DMS 273 (cell line): ENCODE data around the gene ADGRF3.
"Not testable (repeated sequence)": the region's sequence is repeated elsewhere in the genome, so short reads cannot be mapped to it uniquely, and the experiment has no call there.

Source experiments
- DNase-seq: peaks from one replicate; lab custom pipeline; 2025; ENCODE audit not compliant: unreplicated experiment; lab: John Stamatoyannopoulos, UW

The ADGRF3 gene

DNA sequence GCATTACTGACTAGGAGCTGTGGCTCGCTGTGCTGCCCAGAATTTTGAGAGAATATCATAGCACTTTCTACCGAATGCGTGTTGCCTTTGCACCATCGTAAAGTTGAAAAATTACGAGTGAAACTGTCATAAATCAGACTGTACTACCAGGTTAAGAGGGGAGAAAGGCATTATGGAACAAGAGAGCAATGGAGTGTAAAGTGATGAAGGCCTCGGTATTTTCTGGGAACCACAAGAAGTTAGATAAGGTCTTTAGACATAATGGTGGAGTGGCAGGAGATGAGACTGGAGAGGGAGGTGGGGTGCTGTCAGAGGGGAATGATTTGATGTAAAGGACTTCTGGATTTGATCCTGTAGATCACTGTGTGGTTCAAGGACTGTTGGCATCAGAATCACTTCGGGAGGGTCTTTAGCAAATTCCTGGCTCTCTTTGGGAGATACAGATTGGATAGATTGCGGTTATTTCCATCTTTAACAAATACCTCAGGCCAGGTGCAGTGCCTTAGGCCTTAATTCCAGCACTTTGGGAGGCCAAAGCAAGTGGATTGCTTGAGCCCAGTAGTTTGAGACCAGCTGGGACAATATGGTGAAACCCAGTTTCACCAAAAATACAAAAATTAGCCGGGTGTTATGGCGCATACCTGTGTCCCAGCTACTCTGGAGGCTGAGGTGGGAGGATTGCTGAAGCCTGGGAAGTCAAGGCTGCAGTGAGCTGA is 4.9 kb upstream of the ADGRF3 start:
- no peak for DNase-seq

DNA sequence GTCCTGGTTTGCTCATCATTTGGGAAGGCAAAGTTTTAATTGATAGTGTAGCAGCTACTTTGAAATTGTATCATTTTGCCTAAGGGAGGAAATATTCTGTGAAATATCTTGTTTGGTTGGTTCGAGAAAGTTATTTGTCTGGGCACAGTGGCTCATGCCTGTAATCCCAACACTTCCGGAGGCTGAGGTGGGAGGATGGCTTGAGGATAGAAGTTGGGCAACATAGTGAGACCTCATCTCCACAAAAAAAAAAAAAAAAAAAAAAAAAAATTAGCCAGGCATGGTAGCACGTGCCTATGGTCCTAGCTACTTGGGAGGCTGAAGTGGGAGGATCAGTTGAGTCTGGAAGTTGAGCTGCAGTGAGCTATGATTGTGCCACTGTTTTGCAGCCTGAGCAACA is 3.1 kb upstream of the ADGRF3 start:
- DNase-seq: no peak

DNA sequence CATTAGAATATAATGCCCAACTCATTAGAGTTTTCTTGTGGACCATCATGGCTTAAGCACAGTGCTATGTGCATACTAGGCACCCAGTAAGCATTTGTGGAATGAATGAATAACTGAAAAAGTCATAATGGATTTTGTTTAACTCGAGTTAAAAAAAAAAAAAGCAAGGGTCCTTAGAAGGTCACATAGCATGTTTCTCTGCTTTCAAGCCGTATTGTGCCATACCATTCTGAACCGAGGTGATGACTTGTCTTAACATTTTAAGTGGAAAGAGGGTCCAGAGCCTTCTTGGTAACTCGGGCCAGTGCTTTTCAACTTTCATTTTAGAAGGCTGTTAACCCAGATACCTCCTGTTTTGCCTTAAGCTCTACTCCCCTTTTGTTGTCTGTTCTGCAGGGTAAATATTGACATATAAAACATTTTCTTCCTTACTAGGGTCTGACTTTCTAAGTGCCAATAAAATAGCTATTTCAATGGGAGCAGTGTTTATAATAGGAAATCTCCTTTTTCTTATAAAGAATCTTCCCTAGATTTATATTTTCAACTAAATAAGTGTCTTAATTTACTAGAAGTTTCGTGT is 787 bp upstream of the ADGRF3 start:
- DNase-seq: peak; percentile 39

GRCh38 chr2:26345545-26346453 is 790 bp downstream of the ADGRF3 start, which contains the start of gene SELENOI:
SELENOI (plus strand) TSS chr2:26346143; CDS start chr2:26346233, 90 bp downstream.
- peak; percentile 100 for DNase-seq

GRCh38 chr2:26345283-26345544 is 1.4 kb downstream of the ADGRF3 start:
- no peak for DNase-seq

DNA sequence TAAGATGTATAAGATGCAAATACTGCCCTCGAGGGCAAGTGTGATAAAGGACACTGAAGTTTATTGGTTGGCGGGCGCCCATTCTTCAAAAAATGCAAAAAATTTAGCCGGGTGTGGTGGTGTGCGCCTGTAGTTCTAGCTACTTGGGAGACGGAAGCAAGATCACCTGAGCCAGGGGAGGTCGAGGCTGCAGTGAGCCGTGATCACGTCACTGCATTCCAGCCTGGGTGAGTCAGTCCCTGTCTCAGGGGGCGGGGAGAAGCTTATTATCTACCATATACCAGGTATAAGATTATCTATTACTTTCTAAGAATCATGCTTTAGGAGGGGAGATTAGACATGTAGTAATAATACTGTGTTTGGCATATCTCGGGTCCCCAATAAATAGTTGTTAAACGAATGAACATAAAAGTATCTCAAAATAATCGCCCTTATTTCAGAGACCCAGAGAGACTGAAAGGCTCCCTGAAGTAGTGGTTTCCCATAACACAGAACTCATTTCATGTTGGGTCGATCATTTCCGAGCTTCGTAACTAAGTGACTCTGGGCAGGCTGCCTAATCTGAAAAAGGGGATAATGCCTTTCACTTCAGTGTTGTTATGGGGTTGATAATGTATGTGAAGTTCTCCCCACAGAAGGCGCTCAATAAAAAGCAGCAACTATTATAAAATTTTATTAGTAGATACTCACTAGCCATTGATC is 1.9 kb downstream of the ADGRF3 start:
- DNase-seq: peak; percentile 56

DNA sequence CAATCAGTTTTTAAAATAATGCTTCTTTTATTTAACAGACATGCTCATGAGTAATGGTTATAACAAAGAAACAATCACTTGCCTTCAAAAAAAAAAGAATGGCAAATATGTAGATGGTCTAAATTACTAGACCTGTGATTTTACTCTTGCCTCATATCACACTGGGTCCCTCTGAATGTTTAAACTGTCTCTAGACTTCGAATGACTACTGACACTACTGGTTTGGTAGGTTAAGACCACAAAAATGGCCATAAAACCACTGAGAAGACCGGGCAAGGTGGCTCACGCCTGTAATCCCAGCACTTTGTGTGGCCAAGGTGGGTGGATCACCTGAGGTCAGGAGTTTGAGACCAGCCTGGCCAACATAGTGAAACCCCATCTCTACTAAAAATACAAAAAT is 5.8 kb downstream of the ADGRF3 start:
- no peak for DNase-seq

DNA sequence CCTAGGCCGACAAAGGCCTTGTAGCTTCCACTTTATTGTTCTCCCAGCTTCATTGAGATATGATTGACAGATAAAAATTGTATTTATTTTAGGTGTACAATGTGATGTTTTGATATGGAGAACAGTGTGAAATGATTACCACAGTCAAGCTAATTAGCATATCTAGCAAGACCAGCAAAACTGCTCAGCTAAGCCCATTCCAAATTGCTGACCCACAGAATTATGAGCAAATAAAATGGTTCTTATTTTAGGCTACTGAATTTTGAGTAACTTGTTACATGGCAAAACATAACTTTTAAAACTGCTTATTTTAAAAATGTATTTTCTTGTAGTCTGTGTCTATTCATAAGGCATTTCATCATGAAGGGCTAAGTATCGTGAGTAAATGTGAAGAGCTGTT is 9.3 kb downstream of the ADGRF3 start:
- DNase-seq: no peak

DNA sequence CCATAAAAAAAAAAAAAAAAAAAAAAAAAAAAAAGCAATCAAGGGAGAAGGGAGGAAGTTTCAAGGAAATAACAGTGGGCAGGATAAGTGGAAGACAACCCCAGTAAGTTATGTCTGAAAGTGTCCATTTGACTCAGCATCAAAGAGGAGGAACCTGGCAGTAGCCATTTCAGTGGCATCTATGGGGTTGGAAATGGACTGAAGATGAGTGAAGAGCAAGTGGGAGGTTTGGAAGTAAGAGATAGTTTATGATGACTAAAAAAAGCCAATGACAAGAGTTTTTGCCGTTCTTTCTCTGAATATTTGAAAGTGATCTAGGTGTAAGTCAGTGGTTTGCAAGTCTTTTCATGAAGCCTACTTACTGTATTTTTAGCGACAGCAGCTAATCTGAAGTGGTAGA is 9.9 kb downstream of the ADGRF3 start:
- DNase-seq: no peak

DNA sequence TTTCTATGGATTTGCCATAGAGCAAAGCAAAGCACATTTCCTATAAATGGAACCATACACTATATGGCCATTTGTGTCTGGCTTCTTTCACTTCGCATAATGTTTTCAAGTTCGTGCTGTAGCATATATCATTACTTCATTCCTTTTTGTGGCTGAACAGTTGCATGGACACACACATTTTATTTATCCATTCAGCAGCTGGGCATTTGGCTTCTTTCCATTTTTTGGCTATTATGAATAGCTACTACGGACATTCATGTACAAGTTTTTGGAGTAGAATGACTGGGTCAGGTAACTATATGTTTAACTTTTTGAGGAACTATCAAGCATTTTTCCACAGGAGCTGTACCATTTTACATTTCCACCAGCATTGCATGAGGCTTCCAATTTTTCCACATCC is 11.4 kb downstream of the ADGRF3 start:
- DNase-seq: no peak

- DNase-seq: no peak
These were observed 13.3 kb downstream of the ADGRF3 start for GRCh38 chr2:26333293-26333692.

DNA sequence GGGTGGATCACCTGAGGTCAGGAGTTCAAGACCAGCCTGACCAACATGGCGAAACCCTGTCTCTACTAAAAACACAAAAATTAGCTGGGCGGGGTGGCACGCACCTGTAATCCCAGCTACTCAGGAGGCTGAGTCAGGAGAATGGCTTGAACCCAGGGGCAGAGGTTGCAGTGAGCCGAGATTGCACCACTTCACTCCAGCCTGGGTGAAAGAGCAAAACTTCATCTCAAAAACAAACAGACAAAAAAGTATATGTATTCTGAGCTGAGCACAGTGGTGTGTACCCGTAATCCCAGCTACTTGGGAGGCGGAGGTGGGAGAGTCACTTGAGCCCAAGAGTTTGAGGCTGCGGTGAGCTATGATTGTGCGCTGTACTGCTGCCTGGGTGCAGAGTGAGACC is 15.3 kb downstream of the ADGRF3 start:
- not testable (repeated sequence) for DNase-seq

GRCh38 chr2:26330604-26331003 is 16.0 kb downstream of the ADGRF3 start:
- no peak for DNase-seq

DNA sequence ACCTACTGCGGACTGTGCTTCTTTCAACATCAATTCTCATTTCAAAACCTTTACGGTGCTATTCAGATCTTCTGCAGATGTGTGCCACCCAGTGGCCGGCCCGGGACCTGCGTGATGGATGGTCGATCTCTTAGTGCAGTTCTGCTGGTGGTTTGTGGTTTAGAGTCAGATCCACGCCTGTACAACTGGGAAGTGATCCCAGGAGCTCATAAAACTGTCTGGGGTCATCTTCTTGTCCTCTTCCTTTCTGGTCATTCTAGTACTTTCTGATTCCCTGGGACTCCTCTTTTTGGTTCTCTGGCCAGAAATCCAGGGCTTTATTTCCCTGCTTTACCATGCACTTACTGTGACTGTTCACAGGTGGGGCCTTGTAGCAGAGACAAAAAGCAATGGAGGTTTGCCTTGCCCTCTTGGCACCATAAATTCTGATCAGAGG is 16.5 kb downstream of the ADGRF3 start:
- peak; percentile 86 for DNase-seq

DNA sequence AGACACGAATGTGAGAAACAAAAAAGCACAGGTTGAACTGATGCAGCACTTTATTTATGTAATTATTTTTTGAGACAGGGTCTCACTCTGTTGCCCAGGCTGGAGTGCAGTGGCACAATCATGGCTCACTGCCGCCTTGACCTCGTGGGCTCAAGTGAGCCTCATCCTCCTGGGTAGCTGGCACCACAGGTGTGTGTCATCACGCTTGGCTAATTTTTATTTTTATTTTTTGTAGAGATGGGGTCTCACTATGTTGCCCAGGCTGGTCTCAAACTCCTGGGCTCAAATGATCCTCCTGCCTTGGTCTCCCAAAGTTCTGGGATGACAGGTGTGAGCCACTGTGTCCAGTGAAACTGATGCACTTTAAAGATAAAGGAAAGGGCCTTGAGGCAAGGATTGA is 17.5 kb downstream of the ADGRF3 start:
- not testable (repeated sequence) for DNase-seq

DNA sequence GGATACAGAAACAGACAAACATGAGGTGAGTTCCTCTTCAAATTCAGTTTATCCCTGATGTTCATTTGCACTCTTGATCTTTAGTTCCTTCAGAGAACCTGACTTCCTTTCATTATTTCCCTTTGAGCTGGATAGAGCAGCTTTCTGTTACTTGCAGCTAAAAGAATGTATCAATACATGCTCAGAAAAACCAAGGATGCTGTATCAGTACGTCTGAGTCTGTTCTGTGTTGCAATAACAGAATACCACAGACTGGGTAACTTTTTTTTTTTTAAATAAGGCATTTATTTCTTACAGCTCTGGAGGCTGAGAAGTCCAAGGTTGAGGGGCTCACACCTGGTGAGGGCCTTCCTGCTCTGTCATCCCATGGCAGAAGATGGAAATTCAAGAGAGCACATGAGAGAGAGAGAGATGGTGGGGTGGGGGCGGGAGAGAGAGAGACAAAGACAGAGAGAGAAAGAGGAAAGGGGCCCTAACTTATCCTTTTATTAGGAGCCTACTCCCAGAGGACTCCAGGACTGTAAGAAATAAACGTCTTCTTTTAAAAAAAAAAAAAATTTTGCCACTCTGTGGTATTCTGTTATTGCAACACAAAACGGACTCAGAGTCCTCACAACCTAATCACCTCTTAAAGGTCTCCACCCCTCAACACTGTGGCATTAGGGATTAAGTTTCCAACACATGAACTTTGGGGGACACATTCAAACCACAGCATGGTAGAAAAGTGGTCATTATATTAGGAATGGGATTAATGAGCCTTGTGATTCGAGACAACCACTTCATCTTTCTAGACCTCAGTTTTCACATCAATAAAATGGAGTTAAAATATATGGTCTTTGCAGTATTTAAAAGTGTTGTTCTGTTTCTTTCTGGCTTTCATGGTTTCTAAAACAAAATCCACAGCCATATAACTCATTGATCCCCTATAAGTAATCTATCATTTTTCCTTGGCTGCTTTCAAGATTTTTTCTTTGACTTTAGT is 19.0 kb downstream of the ADGRF3 start:
- no peak for DNase-seq

DNA sequence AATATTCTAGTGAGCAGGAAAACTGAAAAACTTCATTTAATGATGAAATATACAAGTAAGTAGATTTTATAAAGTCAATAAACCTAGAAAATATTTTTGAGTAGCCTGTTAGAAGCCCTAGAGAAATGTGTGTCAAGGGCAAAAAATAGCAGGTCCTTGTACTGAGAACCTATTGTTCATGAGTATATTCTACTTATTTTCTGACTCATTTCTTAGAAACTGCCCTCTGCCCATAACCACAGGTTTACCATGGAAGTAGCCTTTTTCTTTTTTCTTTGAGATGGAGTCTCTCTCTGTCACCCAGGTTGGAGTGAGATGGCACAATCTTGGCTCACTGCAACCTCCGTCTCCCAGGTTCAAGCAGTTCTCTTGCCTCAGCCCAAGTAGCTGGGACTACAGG is 20.1 kb downstream of the ADGRF3 start:
- DNase-seq: no peak

DNA sequence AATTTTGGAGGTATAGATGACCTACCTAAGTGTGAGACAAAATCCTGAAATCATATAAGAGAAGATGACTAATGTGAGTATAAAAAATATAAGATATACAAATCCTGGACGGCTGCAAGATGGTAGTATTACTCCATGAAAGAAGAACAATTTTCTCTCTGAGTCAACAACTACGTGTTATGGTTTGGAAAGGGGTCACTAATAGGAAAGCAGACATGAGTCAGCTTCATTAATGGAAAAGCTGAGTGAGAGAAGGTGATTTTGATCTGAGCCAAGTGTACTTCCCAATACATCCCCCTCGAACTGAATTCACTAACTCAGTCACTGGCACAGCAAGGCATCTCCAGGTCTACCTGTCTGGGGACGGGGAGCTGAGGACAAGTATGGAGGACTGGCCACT is 20.7 kb downstream of the ADGRF3 start:
- no peak for DNase-seq

DNA sequence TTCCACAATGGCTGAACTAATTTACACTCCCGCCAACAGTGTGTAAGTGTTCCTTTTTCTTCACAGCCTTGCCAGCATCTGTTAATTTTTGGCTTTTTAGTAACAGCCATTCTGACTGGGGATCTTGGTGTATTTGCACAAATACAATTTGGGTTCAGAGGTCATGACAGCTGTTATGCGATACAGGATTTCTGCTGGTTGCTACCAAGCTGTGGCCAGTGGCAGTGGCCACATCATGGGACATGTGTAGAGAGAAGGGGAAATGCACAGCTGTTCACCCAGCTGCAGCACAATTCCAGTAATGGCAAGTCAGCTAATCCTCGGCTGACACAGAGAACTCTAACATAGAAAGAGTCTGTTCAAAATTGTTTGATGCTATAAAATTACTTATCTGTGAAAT is 21.7 kb downstream of the ADGRF3 start:
- peak; percentile 18 for DNase-seq

DNA sequence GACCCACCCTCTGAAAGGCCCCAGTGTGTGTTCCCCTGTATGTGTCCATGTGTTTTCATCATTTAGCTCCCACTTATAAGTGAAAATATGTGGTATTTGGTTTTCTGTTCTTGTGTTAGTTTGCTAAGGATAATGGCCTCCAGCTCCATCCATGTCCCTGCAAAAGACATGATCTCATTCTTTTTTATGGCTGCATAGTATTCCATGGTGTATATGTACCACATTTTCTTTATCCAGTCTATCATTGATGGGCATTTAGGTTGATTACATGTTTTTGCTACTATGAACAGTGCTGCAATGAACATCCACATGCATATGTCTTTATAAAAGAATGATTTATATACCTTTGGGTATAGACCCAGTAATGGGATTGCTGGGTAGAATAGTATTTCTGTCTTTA is 22.1 kb downstream of the ADGRF3 start:
- DNase-seq: not testable (repeated sequence)
